ENCODE results near the gene DAB2IP.

The DAB2IP gene

DNA sequence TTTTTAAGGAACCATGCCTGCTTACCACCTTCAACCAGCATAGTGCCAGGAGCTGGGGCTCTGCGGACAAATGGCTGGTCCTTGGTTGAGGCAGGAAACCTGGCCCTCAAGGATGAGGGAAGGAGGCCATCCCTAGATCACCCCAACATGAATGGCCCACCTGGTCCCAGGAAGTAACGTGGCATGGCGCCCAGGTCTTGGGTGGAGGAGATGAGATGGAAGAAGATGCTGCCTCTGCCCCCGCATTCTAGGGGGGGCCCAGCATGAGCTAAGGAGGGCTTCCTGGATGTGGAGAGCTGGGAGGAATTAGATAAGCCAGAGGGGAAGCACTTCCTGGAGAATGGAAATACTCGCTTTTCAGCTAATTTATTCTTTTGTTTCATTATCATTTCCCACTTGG lies 95.0 kb downstream of the DAB2IP start:
- no peak for DNase-seq
- peak overlapping the region in 1 of 2 donors; percentile 16 for H3K4me3 ChIP-seq
- peaks cover 6 to 95% (median 91%) of the 10 kb centered on the region in 4 donors for H3K4me1 ChIP-seq
- TF ChIP-seq, protein P1, sequence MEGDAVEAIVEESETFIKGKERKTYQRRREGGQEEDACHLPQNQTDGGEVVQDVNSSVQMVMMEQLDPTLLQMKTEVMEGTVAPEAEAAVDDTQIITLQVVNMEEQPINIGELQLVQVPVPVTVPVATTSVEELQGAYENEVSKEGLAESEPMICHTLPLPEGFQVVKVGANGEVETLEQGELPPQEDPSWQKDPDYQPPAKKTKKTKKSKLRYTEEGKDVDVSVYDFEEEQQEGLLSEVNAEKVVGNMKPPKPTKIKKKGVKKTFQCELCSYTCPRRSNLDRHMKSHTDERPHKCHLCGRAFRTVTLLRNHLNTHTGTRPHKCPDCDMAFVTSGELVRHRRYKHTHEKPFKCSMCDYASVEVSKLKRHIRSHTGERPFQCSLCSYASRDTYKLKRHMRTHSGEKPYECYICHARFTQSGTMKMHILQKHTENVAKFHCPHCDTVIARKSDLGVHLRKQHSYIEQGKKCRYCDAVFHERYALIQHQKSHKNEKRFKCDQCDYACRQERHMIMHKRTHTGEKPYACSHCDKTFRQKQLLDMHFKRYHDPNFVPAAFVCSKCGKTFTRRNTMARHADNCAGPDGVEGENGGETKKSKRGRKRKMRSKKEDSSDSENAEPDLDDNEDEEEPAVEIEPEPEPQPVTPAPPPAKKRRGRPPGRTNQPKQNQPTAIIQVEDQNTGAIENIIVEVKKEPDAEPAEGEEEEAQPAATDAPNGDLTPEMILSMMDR (IDR thresholded peaks at IDR 0.05) = no peak
- intact Hi-C loops (cut with DNase I; ENCODE audit: low total_unique reads) = no loop called here
- peak overlapping the region; percentile 91 to 93 for H3K27ac ChIP-seq
- H3K9me3 ChIP-seq = no peaks in the 10 kb centered on the region
- H3K27me3 ChIP-seq = no peaks in the 10 kb centered on the region
- no peaks in the 10 kb centered on the region for H3K36me3 ChIP-seq

DNA sequence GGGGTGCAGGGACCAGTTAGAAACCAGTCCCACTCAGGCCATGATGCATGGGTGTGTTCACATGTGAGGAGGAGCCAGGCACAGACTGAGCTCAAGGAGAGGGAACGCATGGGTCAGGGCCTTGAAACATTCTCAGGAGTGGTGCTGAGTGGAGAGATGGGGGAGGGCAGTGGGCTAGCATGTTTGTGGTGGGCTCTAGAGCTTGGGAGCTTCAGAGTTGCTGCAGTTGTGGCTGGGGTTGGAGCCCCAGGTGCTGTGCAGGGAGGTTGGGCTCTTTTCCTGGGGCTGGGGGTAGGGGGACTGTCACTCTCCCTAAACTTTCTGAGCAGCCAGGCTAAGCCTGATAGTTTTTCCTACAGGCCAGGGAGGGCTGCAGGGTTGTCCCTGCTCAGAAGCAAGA lies 95.4 kb downstream of the DAB2IP start:
- Histone ChIP-seq H3K36me3 (no peaks in the 10 kb centered on the region), H3K4me3 (no peak overlapping the region), H3K4me1 (peaks cover 6 to 95% (median 91%) of the 10 kb centered on the region in 4 donors), H3K9me3 (no peaks in the 10 kb centered on the region), H3K27ac (peak overlapping the region; percentile 91 to 93), H3K27me3 (no peaks in the 10 kb centered on the region)
- DNase-seq = no peak
- intact Hi-C loops (cut with DNase I; ENCODE audit: low total_unique reads) = no loop called here
- TF ChIP-seq, protein P1 (IDR thresholded peaks at IDR 0.05) = no peak

DNA sequence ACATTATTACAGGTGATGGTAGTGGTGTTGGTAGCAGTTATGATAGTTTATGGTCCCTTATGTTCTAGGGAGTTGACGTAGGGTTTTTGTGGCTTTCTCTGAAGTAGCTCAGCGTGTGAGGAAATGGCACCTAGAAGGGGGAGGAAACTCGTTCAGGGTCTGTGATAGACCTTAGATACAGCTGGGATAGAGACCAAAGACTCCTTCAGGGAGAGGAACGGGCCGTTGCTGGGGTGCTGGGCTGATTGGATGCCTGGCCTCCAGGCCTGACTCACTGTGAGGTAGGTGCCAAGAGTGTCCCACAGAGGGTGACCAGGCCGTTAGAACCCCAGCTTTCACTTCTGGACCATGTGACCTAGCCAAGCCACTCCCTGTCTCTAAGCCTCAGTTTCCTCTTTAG lies 96.6 kb downstream of the DAB2IP start:
- TF ChIP-seq, protein P1 (IDR thresholded peaks at IDR 0.05) = no peak

DNA sequence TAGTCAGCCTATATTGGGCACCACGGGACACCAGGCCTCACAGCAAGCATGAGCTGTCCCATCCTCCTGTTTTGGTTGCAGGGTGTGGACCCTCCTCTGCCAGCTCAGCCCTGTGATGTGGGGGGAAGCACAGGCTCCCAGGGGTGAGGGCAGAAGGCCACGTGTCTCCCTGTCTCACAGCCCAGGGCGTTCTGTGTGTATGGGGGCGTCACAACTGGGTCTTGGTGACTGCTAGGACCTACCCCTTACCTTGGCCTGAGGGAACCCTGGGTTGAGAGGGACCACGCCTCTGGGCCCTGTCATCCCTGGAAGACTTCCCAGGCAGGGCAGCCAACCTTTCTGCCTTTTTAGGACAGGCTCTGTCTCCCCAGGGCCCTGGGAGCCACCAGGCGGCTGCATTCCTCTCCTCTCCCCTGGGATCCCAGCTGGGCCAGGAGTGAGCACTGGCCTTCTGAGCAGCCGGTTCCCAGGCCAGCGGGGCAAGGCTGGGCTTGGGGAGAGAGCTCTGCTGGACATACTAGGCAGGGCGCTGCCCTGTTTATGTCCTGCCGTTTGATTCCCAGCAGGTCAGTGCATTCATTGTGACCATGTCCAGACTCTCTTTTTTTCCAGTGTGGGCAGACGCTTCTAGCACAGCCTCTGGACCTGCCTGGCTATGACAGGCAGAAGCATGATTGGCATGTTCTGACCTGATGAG lies 97.4 kb downstream of the DAB2IP start:
- TF ChIP-seq, protein P1 (IDR thresholded peaks at IDR 0.05) = peak in 1 of 2 experiments; percentile 25
- Histone ChIP-seq H3K36me3 (no peaks in the 10 kb centered on the region), H3K27me3 (no peaks in the 10 kb centered on the region), H3K9me3 (no peaks in the 10 kb centered on the region), H3K4me1 (peaks cover 6 to 100% (median 96%) of the 10 kb centered on the region in 4 donors), H3K27ac (peak overlapping the region; percentile 91 to 93), H3K4me3 (no peak overlapping the region)
- peak; percentile 58 to 94 for DNase-seq
- intact Hi-C loops (cut with DNase I; ENCODE audit: low total_unique reads) = no loop called here

More for the DNA sequence above, 96.6 kb downstream of the DAB2IP start:
- H3K27me3 ChIP-seq = no peaks in the 10 kb centered on the region
- no peak for DNase-seq
- intact Hi-C loops (cut with DNase I; ENCODE audit: low total_unique reads) = no loop called here
- no peaks in the 10 kb centered on the region for H3K9me3 ChIP-seq
- peak overlapping the region; percentile 91 to 93 for H3K27ac ChIP-seq
- H3K4me3 ChIP-seq = no peak overlapping the region
- peaks cover 6 to 95% (median 91%) of the 10 kb centered on the region in 4 donors for H3K4me1 ChIP-seq
- no peaks in the 10 kb centered on the region for H3K36me3 ChIP-seq

DNA sequence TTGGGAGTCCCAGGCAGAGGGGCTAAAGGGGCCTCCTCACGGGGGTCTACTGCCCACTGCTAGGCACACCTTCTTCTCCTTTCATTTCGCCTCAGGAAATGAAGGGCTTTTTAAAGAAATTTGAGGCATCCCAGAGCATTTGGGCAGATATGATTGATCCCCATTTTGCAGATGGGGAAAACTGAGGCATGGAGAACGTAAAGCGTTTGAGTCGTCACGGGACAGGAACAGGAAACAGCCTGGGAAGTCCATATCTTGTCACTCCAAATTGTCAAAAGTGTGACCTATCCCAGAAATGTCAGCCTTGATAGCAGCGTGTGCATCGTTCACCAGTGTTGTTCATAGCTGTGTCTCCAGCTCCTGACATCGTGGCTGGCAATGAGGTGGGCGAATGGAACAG lies 98.2 kb downstream of the DAB2IP start:
- peaks cover 6 to 100% (median 99%) of the 10 kb centered on the region in 4 donors for H3K4me1 ChIP-seq
- H3K9me3 ChIP-seq = no peaks in the 10 kb centered on the region
- DNase-seq = no peak
- H3K4me3 ChIP-seq = no peak overlapping the region
- H3K27me3 ChIP-seq = no peaks in the 10 kb centered on the region
- TF ChIP-seq, protein P1 (IDR thresholded peaks at IDR 0.05) = no peak
- peak overlapping the region; percentile 91 to 93 for H3K27ac ChIP-seq
- no peaks in the 10 kb centered on the region for H3K36me3 ChIP-seq
- intact Hi-C loops (cut with DNase I; ENCODE audit: low total_unique reads) = no loop called here

All from tibial artery (tissue), 4 donors.